GM18861 (cell line): ENCODE results near the gene SLC17A7.

ENCODE experiments used
- ATAC-seq: cut with Tn5 transposase; IDR thresholded peaks from one replicate; pipeline ENCODE4 v1.9.1; 2021; ENCODE audit not compliant: unreplicated experiment

Gene SLC17A7

GRCh38 chr19:49411681-49412326 lies 29.5 kb downstream of the SLC17A7 start:
- no peak for ATAC-seq

GRCh38 chr19:49409441-49410029 lies 31.8 kb downstream of the SLC17A7 start:
- ATAC-seq: no peak

- ATAC-seq: no peak
Observed at GRCh38 chr19:49408816-49409440, 32.4 kb downstream of the SLC17A7 start.

GRCh38 chr19:49407482-49408015 lies 33.8 kb downstream of the SLC17A7 start:
- ATAC-seq: no peak

GRCh38 chr19:49407079-49407478 lies 34.2 kb downstream of the SLC17A7 start:
- no peak for ATAC-seq

- ATAC-seq: no peak
Observed at GRCh38 chr19:49403404-49404187, 37.7 kb downstream of the SLC17A7 start.

- no peak for ATAC-seq
Observed at GRCh38 chr19:49400029-49400428, 41.3 kb downstream of the SLC17A7 start.

- no peak for ATAC-seq
Observed at GRCh38 chr19:49398931-49399330, 42.4 kb downstream of the SLC17A7 start.

GRCh38 chr19:49398001-49398615 lies 43.2 kb downstream of the SLC17A7 start:
- ATAC-seq: no peak

- no peak for ATAC-seq
Observed at GRCh38 chr19:49396738-49397505, 44.4 kb downstream of the SLC17A7 start.

- no peak for ATAC-seq
Observed at GRCh38 chr19:49395581-49396407, 45.5 kb downstream of the SLC17A7 start.

GRCh38 chr19:49393881-49394280 lies 47.4 kb downstream of the SLC17A7 start:
- ATAC-seq: no peak

- peak; percentile 59 for ATAC-seq
Observed at GRCh38 chr19:49391581-49392399, 49.5 kb downstream of the SLC17A7 start.

GRCh38 chr19:49390929-49391359 lies 50.4 kb downstream of the SLC17A7 start:
- no peak for ATAC-seq

GRCh38 chr19:49390131-49390928 lies 51.0 kb downstream of the SLC17A7 start:
- ATAC-seq: no peak

- ATAC-seq: no peak
Observed at GRCh38 chr19:49389406-49389805, 51.9 kb downstream of the SLC17A7 start.

GRCh38 chr19:49387936-49388372 lies 53.4 kb downstream of the SLC17A7 start, which contains the start of gene KASH5:
KASH5 (plus strand) TSS chr19:49388249; CDS start chr19:49390884, 2,635 bp downstream.
- ATAC-seq: peak; percentile 55
